Measurements from ENCODE around the gene SYCP3. TPM values are rescaled to one million over a fixed set of nuclear protein-coding genes. Genes with fewer than 3 reads are reported as not detected.

The SYCP3 gene
- total RNA-seq, 1 experiment from 2014 or later = 0.31 TPM

GRCh38 chr12:101782273-101782731, 43.0 kb upstream of the SYCP3 start:
- Histone ChIP-seq H2BK5ac (ENCODE audit: insufficient read length, low read length) (no peak overlapping the region), H2AFZ (ENCODE audit: low read length) (no peak overlapping the region), H2BK15ac (ENCODE audit: low read depth, low read length) (no peak overlapping the region), H3K4me1 (ENCODE audit: insufficient read depth, low read length) (no peaks in the 10 kb centered on the region), H3K79me2 (ENCODE audit: insufficient read depth, low read length) (no peaks in the 10 kb centered on the region), H3K79me1 (ENCODE audit: insufficient read depth, low read depth, low read length, poor library complexity, severe bottlenecking) (no peaks in the 10 kb centered on the region), H4K91ac (ENCODE audit: insufficient read length, low read depth, low read length) (no peak overlapping the region), H3K9me3 (ENCODE audit: control insufficient read depth, low read depth, low read length) (no peaks in the 10 kb centered on the region), H3K4me2 (ENCODE audit: insufficient read depth, insufficient read length, low read length) (no peak overlapping the region), H3K27ac (ENCODE audit: insufficient read length, low read depth, low read length) (no peak overlapping the region), H3K4ac (ENCODE audit: low read depth, low read length) (no peak overlapping the region), H4K8ac (replicated peaks; ENCODE audit: insufficient read length, low read depth, low read length) (no peak overlapping the region), H4K5ac (ENCODE audit: insufficient read length, low read depth, low read length) (no peak overlapping the region), H3K18ac (ENCODE audit: insufficient read length, low read depth, low read length) (no peak overlapping the region), H3T11ph (ENCODE audit: low read length) (no peak overlapping the region), H3K9ac (ENCODE audit: extremely low read depth, insufficient read length, low read length) (no peak overlapping the region), H2AK5ac (ENCODE audit: insufficient read length, low read length) (no peak overlapping the region), H3K27me3 (ENCODE audit: insufficient read depth, low read length) (no peaks in the 10 kb centered on the region), H2BK12ac (ENCODE audit: insufficient read length, low read depth, low read length) (no peak overlapping the region), H2BK20ac (ENCODE audit: low read depth, low read length, poor library complexity, severe bottlenecking) (no peak overlapping the region), H3K14ac (ENCODE audit: insufficient read depth, low read length) (no peak overlapping the region), H3K56ac (ENCODE audit: insufficient read length, low read depth, low read length) (no peak overlapping the region), H2BK120ac (ENCODE audit: low read depth, low read length, poor library complexity, severe bottlenecking) (no peak overlapping the region), H3K23ac (ENCODE audit: insufficient read length, low read depth, low read length) (no peak overlapping the region), H3K23me2 (ENCODE audit: insufficient read length, low read depth, low read length, poor library complexity, severe bottlenecking) (no peaks in the 10 kb centered on the region), H4K20me1 (ENCODE audit: control insufficient read depth, insufficient read depth, insufficient read length) (no peaks in the 10 kb centered on the region)
- WGBS (ENCODE audit: extremely low coverage, insufficient read length, low lambda C conversion rate) = no CpG with 5 or more reads among the region's 3 CpGs
- no peak for TF ChIP-seq CTCF (conservative IDR thresholded peaks at IDR 0.05)
- Mint-ChIP-seq H3K27ac (peak overlapping the region; percentile 6 to 16 (median 8); a peak in 4 of 7 replicates), H3K9me3 (no peaks in the 10 kb centered on the region), H3K4me3 (no peak overlapping the region), H3K27me3 (ENCODE audit: low read depth) (no peaks in the 10 kb centered on the region), H3K36me3 (ENCODE audit: insufficient read depth in 1 of 3, low read depth in 3 of 3) (peaks cover 0 to 36% (median 27%) of the 10 kb centered on the region in 3 experiments; a peak in 6 of 7 replicates), H3K4me1 (peaks cover 0 to 7% of the 10 kb centered on the region in 2 experiments; a peak in 1 of 4 replicates)
- DNase-seq = no peak
